Subcutaneous abdominal adipose tissue (tissue), 5 donors: ENCODE data around the gene ELAVL1.
"Not testable (repeated sequence)": the region's sequence is repeated elsewhere in the genome, so short reads cannot be mapped to it uniquely, and the experiment has no call there.

Experiments
- H3K27ac ChIP-seq: one replicate; pipeline ENCODE4 v1.7.0; 2013; ENCODE audit warnings: low read depth, mild to moderate bottlenecking, inconsistent platforms, low read length, moderate library complexity
- H3K27me3 ChIP-seq, 5 donors: one replicate each; pipeline ENCODE4 v1.7.0; 2013; ENCODE audit warnings: low read length in 5 of 5, inconsistent platforms in 1 of 5; ENCODE audit not compliant: control insufficient read depth in 5 of 5, insufficient read depth in 4 of 5
- H3K36me3 ChIP-seq, 5 donors: one replicate each; pipeline ENCODE4 v1.7.0; 2013; ENCODE audit warnings: low read length in 5 of 5; ENCODE audit not compliant: control insufficient read depth in 5 of 5, insufficient read depth in 5 of 5
- H3K4me1 ChIP-seq, 5 donors: one replicate each; pipeline ENCODE4 v1.7.0; 2013; ENCODE audit warnings: low read length in 5 of 5, mild to moderate bottlenecking in 3 of 5, moderate library complexity in 1 of 5; ENCODE audit not compliant: control insufficient read depth in 5 of 5, insufficient read depth in 5 of 5
- H3K4me3 ChIP-seq, 5 donors: one replicate each; pipeline ENCODE4 v1.7.0; 2013; ENCODE audit warnings: low read length in 5 of 5, low read depth in 1 of 5
- H3K9ac ChIP-seq, 5 donors: one replicate each; pipeline ENCODE4 v1.7.0; 2013; ENCODE audit warnings: low read length in 5 of 5, mild to moderate bottlenecking in 4 of 5, moderate library complexity in 3 of 5
- H3K9me3 ChIP-seq, 5 donors: one replicate each; pipeline ENCODE4 v1.7.0; 2013; ENCODE audit warnings: low read length in 5 of 5; ENCODE audit not compliant: control insufficient read depth in 5 of 5
- donor health status: healthy.
- donor health status: healthy.
- donor health status: healthy.
- donor health status: healthy.
- donor health status: healthy.

Gene ELAVL1

DNA sequence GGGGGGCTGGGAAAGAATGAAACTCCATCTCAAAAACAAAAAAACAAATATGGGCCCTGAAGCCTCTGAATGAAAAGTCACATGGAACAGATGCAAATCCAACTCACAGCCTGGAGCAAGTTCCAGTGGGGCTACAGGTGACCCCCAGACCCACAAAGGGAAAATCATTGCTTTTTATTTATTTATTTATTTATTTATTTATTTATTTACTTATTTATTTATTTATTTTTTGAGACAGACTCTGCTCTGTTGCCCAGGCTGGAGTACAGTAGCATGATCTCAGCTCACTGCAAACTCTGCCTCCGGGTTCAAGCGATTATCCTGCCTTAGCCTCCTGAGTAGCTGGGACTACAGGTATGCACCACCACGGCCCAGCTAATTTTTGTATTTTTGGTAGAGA lies 33.8 kb upstream of the ELAVL1 start:
- H3K4me1 ChIP-seq = no peaks in the 10 kb centered on the region
- H3K4me3 ChIP-seq = no peak overlapping the region
- H3K9ac ChIP-seq = no peak overlapping the region
- peaks cover 0 to 9% (median 0%) of the 10 kb centered on the region in 5 donors for H3K27me3 ChIP-seq
- no peaks in the 10 kb centered on the region for H3K36me3 ChIP-seq
- no peak overlapping the region for H3K27ac ChIP-seq
- H3K9me3 ChIP-seq = no peaks in the 10 kb centered on the region

DNA sequence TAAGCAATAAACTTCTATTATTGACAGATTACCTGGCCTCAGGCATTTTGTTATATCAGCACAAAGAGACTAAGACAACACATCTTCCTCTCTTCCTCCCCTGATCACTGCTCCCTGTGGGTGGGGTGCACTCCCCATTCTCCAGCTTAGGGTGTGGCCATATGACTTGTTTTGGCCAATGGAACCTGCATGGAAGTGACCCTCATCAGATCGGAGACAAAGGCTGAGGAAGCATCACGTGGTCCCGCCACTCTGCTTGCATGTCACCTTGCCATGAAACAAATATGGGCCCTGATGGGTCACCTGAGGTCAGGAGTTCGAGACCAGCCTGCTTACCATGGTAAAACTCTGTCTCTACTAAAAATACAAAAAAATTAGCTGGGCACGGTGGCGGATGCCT lies 33.4 kb upstream of the ELAVL1 start:
- H3K4me1 ChIP-seq = no peaks in the 10 kb centered on the region
- H3K4me3 ChIP-seq = no peak overlapping the region
- H3K9ac ChIP-seq = no peak overlapping the region
- H3K27me3 ChIP-seq = peaks cover 0 to 9% (median 0%) of the 10 kb centered on the region in 5 donors
- no peaks in the 10 kb centered on the region for H3K36me3 ChIP-seq
- no peak overlapping the region for H3K27ac ChIP-seq
- no peaks in the 10 kb centered on the region for H3K9me3 ChIP-seq

DNA sequence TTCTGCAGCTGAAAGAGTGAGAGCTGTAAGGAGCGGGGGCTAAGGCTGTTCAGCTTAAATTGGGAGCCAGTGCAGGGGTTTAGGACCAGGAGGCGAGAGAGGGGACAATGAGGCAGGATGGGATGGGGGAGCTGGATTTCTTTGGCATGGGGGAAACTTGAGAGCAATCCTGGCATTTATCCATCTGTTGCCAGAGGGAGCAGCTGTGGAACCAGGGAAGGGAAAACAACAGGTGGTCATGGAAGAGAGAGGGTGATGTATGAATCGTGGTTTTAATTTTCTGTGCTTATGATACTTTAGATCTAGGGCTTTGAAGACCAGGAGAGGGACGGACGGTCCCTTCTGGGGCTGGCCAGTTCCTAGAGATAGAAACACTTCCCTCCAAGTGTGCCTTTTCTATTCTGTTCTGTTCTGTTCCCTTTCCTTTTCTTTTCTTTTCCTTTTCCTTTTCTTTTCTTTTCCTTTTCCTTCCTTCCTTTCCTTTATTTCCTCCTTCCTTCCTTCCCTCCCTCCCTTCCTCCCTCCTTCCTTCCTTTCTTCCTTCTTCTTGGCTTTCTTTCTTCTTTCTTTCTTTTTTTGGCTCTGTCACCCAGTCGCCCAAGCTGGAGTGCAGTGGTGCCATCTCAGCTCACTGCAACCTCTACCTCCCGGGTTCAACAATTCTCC lies 31.1 kb upstream of the ELAVL1 start:
- Histone ChIP-seq H3K4me3 (no peak overlapping the region), H3K27ac (no peak overlapping the region), H3K9ac (no peak overlapping the region), H3K9me3 (no peaks in the 10 kb centered on the region), H3K4me1 (no peaks in the 10 kb centered on the region), H3K36me3 (no peaks in the 10 kb centered on the region), H3K27me3 (peaks cover 0 to 10% (median 0%) of the 10 kb centered on the region in 5 donors)

DNA sequence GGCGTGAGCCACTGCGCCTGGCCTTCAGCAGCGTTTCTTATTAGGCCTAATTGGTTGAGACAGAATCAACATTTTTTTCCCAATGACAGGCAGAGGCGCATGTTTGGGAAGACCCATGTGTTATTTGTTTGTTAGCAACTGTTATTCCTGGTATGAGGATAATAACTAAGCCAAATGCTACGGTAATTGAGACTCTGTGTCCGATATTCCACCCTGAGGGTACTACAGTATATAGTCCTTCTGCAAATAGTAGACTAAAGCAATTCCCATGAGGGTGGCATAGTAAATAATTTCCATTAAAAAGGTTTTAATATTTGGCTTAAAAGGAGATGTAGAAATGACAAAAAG lies 28.7 kb upstream of the ELAVL1 start:
- peaks cover 0 to 5% (median 3%) of the 10 kb centered on the region in 5 donors for H3K4me1 ChIP-seq
- peaks cover 0 to 7% (median 0%) of the 10 kb centered on the region in 5 donors for H3K27me3 ChIP-seq
- no peak overlapping the region for H3K9ac ChIP-seq
- no peaks in the 10 kb centered on the region for H3K36me3 ChIP-seq
- peaks cover 0 to 2% (median 0%) of the 10 kb centered on the region in 5 donors for H3K9me3 ChIP-seq
- no peak overlapping the region for H3K4me3 ChIP-seq
- no peak overlapping the region for H3K27ac ChIP-seq

DNA sequence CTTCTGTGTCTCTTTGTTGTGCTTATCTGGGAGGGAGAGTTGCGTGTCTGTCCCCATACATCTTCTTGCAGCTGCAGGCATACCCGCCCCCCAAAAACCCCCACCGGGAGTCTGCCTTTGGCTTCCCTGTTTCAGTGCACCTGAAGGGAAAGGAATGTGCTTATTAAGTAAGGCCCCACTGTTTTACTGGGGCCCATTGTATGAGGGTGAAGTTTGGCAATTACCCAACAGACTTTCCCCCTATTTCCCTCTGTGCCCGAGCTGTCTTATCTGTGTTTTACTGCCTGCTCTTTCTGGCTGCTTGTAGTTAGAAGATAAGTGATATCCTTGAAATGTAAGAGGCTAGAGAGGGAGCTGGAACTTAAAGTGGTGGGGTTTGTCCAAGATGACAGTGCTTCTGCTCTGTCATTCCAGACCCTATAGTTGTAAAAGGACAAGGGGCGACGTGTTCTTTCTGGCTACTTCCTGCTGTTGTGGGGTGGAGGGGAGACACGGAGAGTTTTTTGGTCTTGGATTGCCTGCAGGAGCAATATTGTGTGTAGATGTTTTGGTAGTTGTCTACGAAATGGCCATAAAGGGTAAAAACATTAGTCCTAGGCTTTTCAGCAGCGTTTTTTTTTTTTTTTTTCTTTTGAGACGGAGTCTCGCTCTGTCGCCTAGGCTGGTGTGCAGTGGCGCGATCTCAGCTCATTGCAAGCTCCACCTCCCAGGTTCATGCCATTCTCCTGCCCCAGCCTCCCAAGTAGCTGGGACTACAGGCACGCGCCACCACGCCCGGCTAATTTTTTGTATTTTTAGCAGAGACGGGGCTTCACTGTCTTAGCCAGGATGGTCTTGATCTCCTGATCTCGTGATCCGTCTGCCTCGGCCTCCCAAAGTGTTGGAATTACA lies 28.1 kb upstream of the ELAVL1 start:
- not testable (repeated sequence) for H3K27ac ChIP-seq, H3K9ac ChIP-seq, H3K9me3 ChIP-seq, H3K4me3 ChIP-seq, H3K36me3 ChIP-seq, H3K27me3 ChIP-seq
- H3K4me1 ChIP-seq = peaks cover 0 to 11% (median 9%) of the 10 kb centered on the region in 5 donors

DNA sequence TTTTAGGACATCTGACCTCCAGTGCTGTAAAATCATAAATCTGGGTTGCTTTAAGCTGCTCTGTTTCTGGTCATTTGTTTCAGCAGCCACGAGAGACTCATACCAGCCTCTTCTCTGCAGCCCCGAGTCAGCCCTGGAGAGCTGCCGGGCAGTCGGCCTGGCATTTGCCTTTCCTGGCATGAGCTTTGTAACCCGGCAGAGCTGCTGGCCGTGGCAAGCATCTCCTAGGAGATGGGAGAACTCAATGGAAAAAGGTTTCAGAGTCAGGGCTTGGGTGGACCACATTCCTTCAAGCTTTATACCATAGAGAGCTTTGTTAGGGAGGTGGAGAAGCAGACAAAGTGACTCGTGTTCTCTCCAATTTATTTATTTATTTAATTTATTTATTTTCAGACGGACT lies 25.5 kb upstream of the ELAVL1 start:
- no peak overlapping the region for H3K9ac ChIP-seq
- H3K27ac ChIP-seq = no peak overlapping the region
- H3K4me1 ChIP-seq = peaks cover 0 to 15% (median 13%) of the 10 kb centered on the region in 5 donors
- no peaks in the 10 kb centered on the region for H3K36me3 ChIP-seq
- H3K4me3 ChIP-seq = no peak overlapping the region
- H3K9me3 ChIP-seq = peaks cover 0 to 2% (median 0%) of the 10 kb centered on the region in 5 donors
- peaks cover 0 to 2% (median 0%) of the 10 kb centered on the region in 5 donors for H3K27me3 ChIP-seq

DNA sequence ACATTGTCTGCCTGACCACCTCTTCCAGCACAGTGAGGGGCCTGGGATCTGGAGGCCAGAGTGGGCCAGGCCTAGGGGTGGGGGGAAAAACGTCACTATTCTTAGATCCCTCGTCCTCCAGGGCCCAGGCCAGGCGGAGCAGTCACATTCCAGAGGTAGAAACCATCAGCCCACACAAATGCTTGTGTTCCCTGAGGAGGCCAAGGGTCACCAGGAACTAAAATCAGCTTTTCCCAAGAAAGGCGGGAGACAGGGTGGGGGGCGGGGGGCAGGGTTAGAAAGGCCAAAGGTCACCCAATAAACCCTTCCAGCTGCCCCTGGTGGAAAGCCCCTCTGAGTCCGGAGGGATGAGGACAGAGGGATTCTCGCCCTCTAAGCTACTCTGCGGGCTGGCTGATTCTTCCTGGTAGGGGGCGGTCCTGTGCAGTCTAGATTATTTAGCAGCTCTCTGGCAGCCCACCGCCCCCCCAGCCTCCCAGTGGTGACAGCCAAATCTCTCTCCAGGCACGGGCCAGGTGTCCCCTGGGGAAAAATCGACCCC lies 23.6 kb upstream of the ELAVL1 start:
- no peaks in the 10 kb centered on the region for H3K36me3 ChIP-seq
- peaks cover 0 to 15% (median 13%) of the 10 kb centered on the region in 5 donors for H3K4me1 ChIP-seq
- peaks cover 0 to 2% (median 0%) of the 10 kb centered on the region in 5 donors for H3K27me3 ChIP-seq
- peaks cover 0 to 2% (median 0%) of the 10 kb centered on the region in 5 donors for H3K9me3 ChIP-seq
- no peak overlapping the region for H3K9ac ChIP-seq
- H3K4me3 ChIP-seq = peak overlapping the region in 1 of 5 donors; percentile 22
- no peak overlapping the region for H3K27ac ChIP-seq

DNA sequence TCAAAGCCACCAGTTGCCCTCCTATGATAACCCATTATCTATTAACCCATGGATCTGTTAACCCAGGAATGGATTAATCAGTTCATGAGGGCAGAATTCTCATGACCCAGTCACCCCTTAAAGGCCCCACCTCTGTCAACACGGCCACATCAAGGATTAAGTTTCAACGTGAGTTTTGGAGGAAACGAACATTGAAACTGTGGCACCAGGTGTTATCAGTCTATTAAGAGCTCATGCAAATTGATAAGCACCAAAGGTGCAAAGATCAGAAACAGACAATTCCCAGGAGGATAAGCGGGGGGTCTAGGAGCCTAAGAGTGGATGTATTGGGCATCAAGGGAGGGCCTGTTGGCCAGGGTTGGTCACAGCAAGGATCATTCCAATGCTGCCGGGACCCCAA lies 19.9 kb upstream of the ELAVL1 start:
- H3K4me3 ChIP-seq = no peak overlapping the region
- H3K9me3 ChIP-seq = no peaks in the 10 kb centered on the region
- H3K36me3 ChIP-seq = no peaks in the 10 kb centered on the region
- H3K27me3 ChIP-seq = no peaks in the 10 kb centered on the region
- H3K4me1 ChIP-seq = peaks cover 0 to 15% (median 13%) of the 10 kb centered on the region in 5 donors
- H3K27ac ChIP-seq = no peak overlapping the region
- H3K9ac ChIP-seq = no peak overlapping the region

DNA sequence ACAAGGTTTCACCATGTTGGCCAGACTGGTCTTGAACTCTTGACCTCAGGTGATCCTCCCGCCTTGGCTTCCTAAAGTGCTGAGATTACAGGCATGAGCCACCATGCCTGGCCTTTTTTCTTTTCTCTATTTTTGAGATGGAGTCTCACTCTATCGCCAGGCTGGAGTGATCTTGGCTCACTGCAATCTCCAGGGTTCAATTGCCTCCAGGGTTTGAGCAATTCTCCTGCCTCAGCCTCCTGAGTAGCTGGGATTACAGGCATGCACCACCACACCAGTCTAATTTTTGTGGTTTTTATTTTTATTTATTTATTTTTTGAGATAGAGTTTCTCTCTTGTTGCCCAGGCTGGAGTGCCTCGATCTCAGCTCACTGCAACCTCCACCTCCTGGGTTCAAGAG lies 18.8 kb upstream of the ELAVL1 start:
- H3K4me3 ChIP-seq, H3K9ac ChIP-seq, H3K9me3 ChIP-seq, H3K36me3 ChIP-seq, H3K27ac ChIP-seq, H3K27me3 ChIP-seq: not testable (repeated sequence)
- H3K4me1 ChIP-seq = peaks cover 0 to 11% (median 10%) of the 10 kb centered on the region in 5 donors

DNA sequence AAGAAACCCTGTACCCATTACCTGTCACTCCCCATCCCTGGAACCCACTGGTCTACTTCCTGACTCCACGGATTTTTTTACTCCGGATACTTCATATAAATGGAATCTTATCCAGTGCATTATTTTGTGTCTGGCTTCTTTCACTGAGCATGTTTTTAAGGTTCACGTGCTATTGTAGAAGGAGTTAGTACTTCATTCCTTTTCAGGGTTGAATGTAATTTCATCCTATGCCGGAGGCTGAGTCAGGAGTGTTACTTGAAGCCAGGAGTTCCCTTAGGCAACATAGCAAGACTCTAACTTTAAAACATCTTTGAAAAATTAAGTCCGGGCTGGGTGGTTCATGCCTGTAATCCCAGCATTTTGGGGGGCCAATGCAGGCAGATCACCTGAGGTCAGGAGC lies 17.9 kb upstream of the ELAVL1 start:
- Histone ChIP-seq H3K9ac (no peak overlapping the region), H3K27me3 (no peaks in the 10 kb centered on the region), H3K9me3 (no peaks in the 10 kb centered on the region), H3K4me1 (peaks cover 0 to 2% (median under 1%) of the 10 kb centered on the region in 5 donors), H3K27ac (no peak overlapping the region), H3K4me3 (no peak overlapping the region), H3K36me3 (no peaks in the 10 kb centered on the region)
